ENCODE data around the gene ADIG.

ADIG gene

GRCh38 chr20:38601216-38602184 lies 20.5 kb downstream of the ADIG start, which contains the start of gene ARHGAP40:
Gene ARHGAP40, plus strand, starts transcription at chr20:38601809.
- Histone ChIP-seq H3K9ac (no peak within 1 kb of the TSS), H3K27me3 (peaks cover 19% of the 10 kb centered on the region), H4K20me1 (no peaks in the 10 kb centered on the region), H3K9me3 (no peaks in the 10 kb centered on the region), H3K4me2 (no peak within 1 kb of the TSS), H3K27ac (no peak within 1 kb of the TSS), H3K36me3 (no peaks in the 10 kb centered on the region), H3K4me3 (no peak within 1 kb of the TSS), H3K4me1 (no peaks in the 10 kb centered on the region)
- no peak for TF ChIP-seq Cebpa-rat (IDR thresholded peaks at IDR 0.05)

DNA sequence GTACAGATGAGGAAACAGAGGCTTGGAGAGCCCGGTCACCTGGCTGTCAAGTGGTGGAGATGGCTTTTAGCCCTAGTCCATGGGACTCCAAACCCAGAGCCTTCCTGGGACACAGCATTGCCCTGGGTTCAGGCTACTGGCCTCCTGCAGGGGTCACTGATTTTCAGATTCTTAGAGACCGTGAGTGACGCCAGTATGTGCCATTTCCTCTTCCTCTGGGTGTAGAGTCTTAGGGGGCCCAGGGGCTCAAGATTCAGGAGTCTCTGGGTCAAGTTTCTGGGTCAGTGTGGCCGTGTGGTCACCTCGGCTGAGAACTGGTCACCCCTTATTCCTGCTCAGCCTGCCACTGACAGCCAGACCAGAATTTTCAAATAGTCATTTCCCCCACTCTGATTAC lies 21.2 kb downstream of the ADIG start:
- no peaks in the 10 kb centered on the region for H3K4me1 ChIP-seq
- no peaks in the 10 kb centered on the region for H3K36me3 ChIP-seq
- H3K4me3 ChIP-seq = no peak overlapping the region
- H4K20me1 ChIP-seq = no peaks in the 10 kb centered on the region
- no peaks in the 10 kb centered on the region for H3K9me3 ChIP-seq
- H3K27me3 ChIP-seq = peaks cover 19% of the 10 kb centered on the region
- H3K4me2 ChIP-seq = no peak overlapping the region
- H3K9ac ChIP-seq = no peak overlapping the region
- no peak for TF ChIP-seq Cebpa-rat (IDR thresholded peaks at IDR 0.05)
- no peak overlapping the region for H3K27ac ChIP-seq

DNA sequence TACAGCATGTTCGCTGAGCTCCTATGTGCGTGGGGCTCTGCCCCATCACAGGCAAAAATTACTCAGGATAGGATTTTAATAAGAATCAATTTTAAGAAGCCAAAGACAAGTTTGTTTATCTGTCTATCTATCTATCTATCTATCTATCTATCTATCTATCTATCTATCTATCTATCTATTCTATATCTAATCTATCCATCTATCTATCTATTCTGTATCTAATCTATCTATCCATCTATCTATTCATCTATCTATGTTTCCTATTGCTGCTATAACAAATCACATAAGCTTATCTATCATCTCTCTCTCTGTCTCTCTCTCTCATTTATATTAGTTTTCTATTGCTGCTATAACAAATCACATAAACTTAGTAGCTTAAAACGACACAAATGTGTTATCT lies 22.3 kb downstream of the ADIG start:
- no peak overlapping the region for H3K4me3 ChIP-seq
- 0 out of 2 replicates have a peak, but pooled peaks cover 2% of the 10 kb centered on the region for H3K4me1 ChIP-seq
- H3K9me3 ChIP-seq = no peaks in the 10 kb centered on the region
- H4K20me1 ChIP-seq = no peaks in the 10 kb centered on the region
- H3K27ac ChIP-seq = no peak overlapping the region
- H3K4me2 ChIP-seq = no peak overlapping the region
- peaks cover 19% of the 10 kb centered on the region for H3K27me3 ChIP-seq
- TF ChIP-seq Cebpa-rat (IDR thresholded peaks at IDR 0.05) = no peak
- H3K9ac ChIP-seq = no peak overlapping the region
- H3K36me3 ChIP-seq = no peaks in the 10 kb centered on the region

DNA sequence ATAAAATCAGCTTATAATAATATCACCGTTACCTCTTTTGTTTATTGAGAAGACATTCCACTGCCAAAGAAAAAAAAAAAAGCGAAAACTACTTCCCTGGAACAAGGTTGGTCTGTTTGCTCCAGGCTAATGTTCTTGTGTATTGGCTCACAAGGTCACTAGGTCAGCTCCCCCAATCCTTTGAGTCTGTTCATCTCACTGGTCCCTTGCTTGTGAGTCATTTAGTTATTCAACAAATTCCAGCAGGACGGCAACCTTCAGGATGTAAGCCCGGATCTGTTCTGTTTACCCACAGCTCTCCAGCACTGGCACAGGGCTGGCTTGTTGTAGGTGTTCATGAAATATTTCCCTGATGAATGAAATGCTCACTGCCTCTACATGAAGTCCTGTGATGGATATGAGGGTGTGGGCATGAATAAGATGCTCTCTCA lies 23.9 kb downstream of the ADIG start:
- H3K4me3 ChIP-seq = no peak overlapping the region
- no peaks in the 10 kb centered on the region for H4K20me1 ChIP-seq
- H3K27ac ChIP-seq = no peak overlapping the region
- no peaks in the 10 kb centered on the region for H3K36me3 ChIP-seq
- 0 out of 2 replicates have a peak, but pooled peaks cover 3% of the 10 kb centered on the region for H3K4me1 ChIP-seq
- no peaks in the 10 kb centered on the region for H3K9me3 ChIP-seq
- no peak for TF ChIP-seq Cebpa-rat (IDR thresholded peaks at IDR 0.05)
- H3K4me2 ChIP-seq = no peak overlapping the region
- peaks cover 19% of the 10 kb centered on the region for H3K27me3 ChIP-seq
- H3K9ac ChIP-seq = no peak overlapping the region

GRCh38 chr20:38607351-38607750 lies 26.4 kb downstream of the ADIG start:
- no peak for TF ChIP-seq Cebpa-rat (IDR thresholded peaks at IDR 0.05)
- no peak overlapping the region for H3K4me3 ChIP-seq
- 0 out of 2 replicates have a peak, but pooled peaks cover 3% of the 10 kb centered on the region for H3K4me1 ChIP-seq
- H3K4me2 ChIP-seq = no peak overlapping the region
- H3K27me3 ChIP-seq = peaks cover 4% of the 10 kb centered on the region; the same call in 1 of the 2 replicates
- no peaks in the 10 kb centered on the region for H3K36me3 ChIP-seq
- H3K9ac ChIP-seq = no peak overlapping the region
- no peaks in the 10 kb centered on the region for H3K9me3 ChIP-seq
- H3K27ac ChIP-seq = no peak overlapping the region
- H4K20me1 ChIP-seq = no peaks in the 10 kb centered on the region

DNA sequence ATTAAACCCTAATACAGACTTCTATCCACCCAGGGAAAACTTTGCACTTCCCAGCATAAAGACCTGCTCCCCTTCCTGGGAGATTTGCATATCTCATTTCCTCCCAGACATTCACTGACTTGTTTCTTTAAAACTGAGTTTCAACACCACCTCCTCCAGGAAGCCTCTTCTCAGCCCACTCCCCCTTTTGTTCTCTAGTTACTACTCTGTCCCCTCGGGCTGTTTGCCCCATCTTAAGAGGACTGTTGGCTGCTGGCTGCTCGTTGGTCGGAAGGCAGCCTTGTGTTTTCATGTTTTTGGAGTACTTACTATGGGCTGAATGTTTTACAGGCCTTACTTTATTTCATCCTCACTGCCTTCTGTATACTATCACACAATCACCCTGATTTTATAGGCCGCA lies 27.2 kb downstream of the ADIG start:
- Histone ChIP-seq H3K9ac (no peak overlapping the region), H3K4me1 (0 out of 2 replicates have a peak, but pooled peaks cover 3% of the 10 kb centered on the region), H3K27me3 (no peaks in the 10 kb centered on the region), H3K9me3 (no peaks in the 10 kb centered on the region), H3K36me3 (no peaks in the 10 kb centered on the region), H4K20me1 (no peaks in the 10 kb centered on the region), H3K4me2 (no peak overlapping the region), H3K27ac (no peak overlapping the region), H3K4me3 (no peak overlapping the region)
- no peak for TF ChIP-seq Cebpa-rat (IDR thresholded peaks at IDR 0.05)

- Histone ChIP-seq H3K9me3 (no peaks in the 10 kb centered on the region), H3K4me2 (no peak overlapping the region), H3K4me1 (0 out of 2 replicates have a peak, but pooled peaks cover 3% of the 10 kb centered on the region), H4K20me1 (no peaks in the 10 kb centered on the region), H3K27ac (no peak overlapping the region), H3K4me3 (no peak overlapping the region), H3K27me3 (no peaks in the 10 kb centered on the region), H3K9ac (no peak overlapping the region), H3K36me3 (no peaks in the 10 kb centered on the region)
- no peak for TF ChIP-seq Cebpa-rat (IDR thresholded peaks at IDR 0.05)
Measured at GRCh38 chr20:38609815-38610214, 28.8 kb downstream of the ADIG start.

GRCh38 chr20:38610521-38610920 lies 29.5 kb downstream of the ADIG start:
- H3K27me3 ChIP-seq = no peaks in the 10 kb centered on the region
- H3K27ac ChIP-seq = no peak overlapping the region
- no peak overlapping the region for H3K4me2 ChIP-seq
- H3K9me3 ChIP-seq = no peaks in the 10 kb centered on the region
- H3K9ac ChIP-seq = no peak overlapping the region
- no peaks in the 10 kb centered on the region for H4K20me1 ChIP-seq
- H3K4me3 ChIP-seq = no peak overlapping the region
- TF ChIP-seq Cebpa-rat (IDR thresholded peaks at IDR 0.05) = no peak
- 0 out of 2 replicates have a peak, but pooled peaks cover 3% of the 10 kb centered on the region for H3K4me1 ChIP-seq
- H3K36me3 ChIP-seq = no peaks in the 10 kb centered on the region

GRCh38 chr20:38612751-38613515 lies 31.9 kb downstream of the ADIG start:
- no peak overlapping the region for H3K4me2 ChIP-seq

More at GRCh38 chr20:38612751-38613515, 31.9 kb downstream of the ADIG start:
- Histone ChIP-seq H3K4me1 (0 out of 2 replicates have a peak, but pooled peaks cover 3% of the 10 kb centered on the region), H3K27me3 (no peaks in the 10 kb centered on the region), H3K4me3 (no peak overlapping the region), H3K9me3 (no peaks in the 10 kb centered on the region), H3K27ac (no peak overlapping the region), H4K20me1 (no peaks in the 10 kb centered on the region), H3K9ac (no peak overlapping the region), H3K36me3 (no peaks in the 10 kb centered on the region)
- TF ChIP-seq Cebpa-rat (IDR thresholded peaks at IDR 0.05) = no peak
